Fibroblast of peridontal ligament (primary cell): ENCODE measurements around the gene SH2B3.

Source experiments
- DNase-seq: peaks from one replicate; pipeline ENCODE4 v3.0.0-alpha.2; 2010; ENCODE audit errors: extremely low read depth

The SH2B3 gene

GRCh38 chr12:111428081-111428727 is 22.5 kb downstream of the SH2B3 start:
- no peak for DNase-seq

- DNase-seq = no peak
Measured at GRCh38 chr12:111428728-111429175, 23.0 kb downstream of the SH2B3 start.

GRCh38 chr12:111429828-111430432 is 24.2 kb downstream of the SH2B3 start:
- DNase-seq = no peak

GRCh38 chr12:111430433-111431353 is 25.0 kb downstream of the SH2B3 start:
- DNase-seq = no peak

- DNase-seq = no peak
Measured at GRCh38 chr12:111431772-111432171, 26.0 kb downstream of the SH2B3 start.

- DNase-seq = no peak
Measured at GRCh38 chr12:111434049-111434448, 28.3 kb downstream of the SH2B3 start.

GRCh38 chr12:111434680-111435338 is 29.1 kb downstream of the SH2B3 start:
- DNase-seq = peak; percentile 55

GRCh38 chr12:111435661-111436201 is 30.0 kb downstream of the SH2B3 start:
- DNase-seq = no peak

GRCh38 chr12:111436266-111436665 is 30.5 kb downstream of the SH2B3 start:
- DNase-seq = no peak

GRCh38 chr12:111436811-111437210 is 31.1 kb downstream of the SH2B3 start:
- DNase-seq = no peak

GRCh38 chr12:111437816-111438454 is 32.2 kb downstream of the SH2B3 start:
- peak; percentile 79 for DNase-seq

GRCh38 chr12:111438481-111438880 is 32.8 kb downstream of the SH2B3 start:
- no peak for DNase-seq

GRCh38 chr12:111439657-111440151 is 34.0 kb downstream of the SH2B3 start:
- DNase-seq = no peak

GRCh38 chr12:111440152-111440551 is 34.4 kb downstream of the SH2B3 start:
- DNase-seq = no peak

GRCh38 chr12:111440631-111441030 is 34.9 kb downstream of the SH2B3 start:
- no peak for DNase-seq

- DNase-seq = no peak
Measured at GRCh38 chr12:111441107-111441928, 35.6 kb downstream of the SH2B3 start.

- DNase-seq = no peak
Measured at GRCh38 chr12:111442301-111443045, 36.8 kb downstream of the SH2B3 start.

- DNase-seq = no peak
Measured at GRCh38 chr12:111443086-111443485, 37.4 kb downstream of the SH2B3 start.

- no peak for DNase-seq
Measured at GRCh38 chr12:111443586-111443985, 37.9 kb downstream of the SH2B3 start.
